GM19025 (cell line): Measurements from ENCODE around the gene CNTNAP2.
"Not testable (repeated sequence)": the region's sequence is repeated elsewhere in the genome, so short reads cannot be mapped to it uniquely, and the experiment has no call there.

Experiments used
- ATAC-seq: cut with Tn5 transposase; IDR thresholded peaks from one replicate; pipeline ENCODE4 v1.9.1; 2021; ENCODE audit warnings: mild to moderate bottlenecking, low read depth, moderate library complexity; ENCODE audit not compliant: unreplicated experiment

Gene CNTNAP2

GRCh38 chr7:146146831-146147486 lies 30.4 kb downstream of the CNTNAP2 start:
- ATAC-seq = no peak

DNA sequence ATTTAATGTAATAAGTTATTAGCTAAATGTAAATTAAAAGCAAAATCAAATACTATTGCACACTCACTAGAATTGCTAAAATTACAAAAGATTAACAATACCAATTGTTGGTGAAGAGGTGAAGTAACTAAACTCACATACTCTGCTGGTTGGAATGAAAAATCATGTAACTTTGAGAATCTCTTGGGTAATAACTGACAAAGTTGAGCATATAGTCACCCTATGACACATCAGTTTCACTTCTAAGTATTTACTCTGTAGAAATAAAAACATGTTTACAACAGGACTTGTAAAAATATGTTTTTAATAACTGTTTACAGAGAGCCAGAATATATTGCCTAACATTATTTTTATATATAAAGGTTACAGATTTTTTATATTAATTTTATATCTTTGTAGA lies 33.6 kb downstream of the CNTNAP2 start:
- no peak for ATAC-seq

DNA sequence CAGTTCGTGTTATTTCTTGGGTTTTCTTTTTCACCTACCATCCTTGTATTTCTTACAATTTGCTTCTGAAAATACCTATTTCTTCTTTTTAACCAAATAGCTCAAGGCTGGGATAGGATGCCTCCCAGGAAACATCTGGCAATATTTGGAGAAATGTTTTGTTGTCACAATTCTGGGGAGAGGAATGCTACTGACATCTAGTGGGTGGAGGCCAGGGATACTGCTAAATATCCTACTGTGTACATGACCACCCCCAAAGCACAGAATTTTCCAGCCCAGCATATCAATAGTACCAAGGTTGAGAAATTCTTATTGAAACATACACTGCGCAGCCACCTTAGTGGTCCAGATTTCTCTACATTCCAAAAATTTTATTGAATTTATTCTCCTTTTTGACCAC lies 55.5 kb downstream of the CNTNAP2 start:
- no peak for ATAC-seq

DNA sequence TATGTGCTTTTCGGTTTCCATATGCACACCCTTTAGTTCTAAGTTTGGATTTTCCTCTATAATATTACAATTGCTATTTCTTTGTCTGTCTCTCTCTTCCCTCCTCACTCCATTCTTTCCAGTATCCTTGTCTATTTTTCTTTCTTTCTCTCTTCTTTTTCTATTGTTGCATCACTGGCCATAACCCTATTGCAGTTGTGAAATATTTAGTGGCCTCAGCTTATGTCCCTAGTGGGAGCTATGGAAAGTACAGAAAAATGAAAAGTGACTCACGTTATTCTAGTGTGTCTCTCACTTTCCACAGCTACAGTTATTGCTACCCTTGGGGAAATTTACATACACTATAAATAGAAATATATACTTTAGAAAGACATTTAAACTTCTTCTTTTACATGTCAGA lies 59.1 kb downstream of the CNTNAP2 start:
- no peak for ATAC-seq

DNA sequence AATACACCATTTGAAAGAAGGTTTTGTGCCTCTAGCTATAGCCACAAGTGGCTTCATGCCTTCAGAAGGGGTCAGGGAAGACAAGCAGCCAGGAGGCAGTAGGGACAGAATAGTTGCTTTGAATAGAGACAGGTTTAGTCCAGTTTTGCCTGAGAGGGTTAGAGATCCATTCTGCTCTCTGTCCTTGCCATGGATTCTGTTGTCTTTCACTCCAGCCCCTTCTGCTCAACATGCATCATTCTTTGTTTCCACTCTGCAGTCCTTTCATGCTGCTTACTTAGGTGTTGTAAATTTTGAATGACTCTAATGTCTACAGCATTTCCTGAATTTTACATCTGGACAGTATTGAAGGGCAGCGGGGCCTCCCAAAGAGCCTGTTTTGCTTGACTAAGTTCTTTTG lies 60.3 kb downstream of the CNTNAP2 start:
- no peak for ATAC-seq

- ATAC-seq = no peak
Measured at GRCh38 chr7:146177301-146177700, 60.7 kb downstream of the CNTNAP2 start.

DNA sequence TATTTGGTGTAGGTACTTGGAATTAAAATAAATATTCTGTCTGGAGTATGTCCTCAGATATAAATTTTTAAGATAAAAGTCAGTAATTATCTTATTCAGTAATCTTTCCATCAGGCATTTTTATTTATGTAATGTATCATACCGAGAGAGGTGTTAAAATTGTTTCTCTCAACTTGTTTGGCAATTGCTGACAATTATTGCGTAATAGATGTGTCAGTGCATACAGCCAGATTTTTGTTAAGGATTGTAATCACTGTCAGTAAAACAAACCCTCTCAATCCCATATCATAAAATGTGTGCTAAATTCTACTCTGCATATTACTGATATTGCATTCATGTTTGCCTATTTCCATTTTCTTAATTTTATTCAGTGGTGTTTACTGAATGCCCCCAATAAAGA lies 69.2 kb downstream of the CNTNAP2 start:
- no peak for ATAC-seq

- not testable (repeated sequence) for ATAC-seq
Measured at GRCh38 chr7:146191428-146191827, 74.8 kb downstream of the CNTNAP2 start.

DNA sequence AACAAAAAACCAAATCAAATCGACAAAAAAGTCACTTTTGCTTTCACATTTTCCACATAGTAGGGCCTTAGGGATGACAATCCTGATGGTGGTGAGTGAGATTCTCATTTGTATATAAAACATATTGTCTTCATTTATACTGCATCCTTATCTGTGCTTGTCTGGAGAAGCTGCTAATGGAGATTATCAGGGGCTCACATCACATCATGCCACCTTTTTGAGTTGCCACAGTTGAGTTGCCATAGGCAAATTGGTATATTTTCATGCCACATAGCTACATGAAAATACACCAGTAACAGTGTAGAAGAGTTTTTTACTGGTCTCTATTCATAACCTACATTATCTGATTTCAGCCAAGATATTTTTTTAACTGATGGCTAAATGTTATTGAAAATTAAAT lies 85.3 kb downstream of the CNTNAP2 start:
- ATAC-seq = no peak

GRCh38 chr7:146206270-146206669 lies 89.7 kb downstream of the CNTNAP2 start:
- no peak for ATAC-seq

DNA sequence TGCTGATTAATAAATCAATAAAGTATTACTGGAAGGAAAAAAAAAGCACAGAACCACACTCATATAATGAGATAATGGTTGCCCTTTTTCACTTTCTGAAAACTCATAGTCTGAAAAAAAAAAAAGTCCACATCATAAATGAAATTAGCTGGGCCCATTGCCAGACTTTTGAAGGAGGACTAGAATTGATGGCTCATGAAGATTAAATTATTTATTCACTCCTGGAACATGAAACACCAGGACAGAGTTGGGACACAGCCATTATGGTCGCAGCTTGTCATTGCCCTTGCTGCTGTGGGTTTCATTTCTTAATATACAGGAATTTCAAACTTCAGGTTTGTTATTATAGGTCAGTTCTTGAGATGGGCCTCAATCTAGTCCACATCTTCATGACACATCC lies 91.9 kb downstream of the CNTNAP2 start:
- ATAC-seq = no peak

DNA sequence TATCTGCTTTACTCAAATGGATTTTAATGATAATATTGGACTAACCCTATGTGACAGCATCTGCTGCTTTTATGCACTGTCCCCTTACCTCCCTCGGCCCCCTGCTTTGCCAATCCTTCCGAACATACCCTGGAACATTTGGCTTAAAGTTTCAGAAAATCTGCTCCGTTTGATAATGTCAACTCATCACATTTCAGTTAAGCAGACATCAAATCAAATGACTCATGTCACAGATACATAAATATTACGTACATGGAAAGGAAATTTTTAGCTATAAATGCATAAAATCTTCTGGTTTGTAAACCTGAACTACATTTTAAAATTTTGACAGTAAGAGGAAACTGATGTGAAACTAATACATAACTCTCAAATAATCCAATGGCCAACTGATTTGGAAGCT lies 98.2 kb downstream of the CNTNAP2 start:
- ATAC-seq = no peak

DNA sequence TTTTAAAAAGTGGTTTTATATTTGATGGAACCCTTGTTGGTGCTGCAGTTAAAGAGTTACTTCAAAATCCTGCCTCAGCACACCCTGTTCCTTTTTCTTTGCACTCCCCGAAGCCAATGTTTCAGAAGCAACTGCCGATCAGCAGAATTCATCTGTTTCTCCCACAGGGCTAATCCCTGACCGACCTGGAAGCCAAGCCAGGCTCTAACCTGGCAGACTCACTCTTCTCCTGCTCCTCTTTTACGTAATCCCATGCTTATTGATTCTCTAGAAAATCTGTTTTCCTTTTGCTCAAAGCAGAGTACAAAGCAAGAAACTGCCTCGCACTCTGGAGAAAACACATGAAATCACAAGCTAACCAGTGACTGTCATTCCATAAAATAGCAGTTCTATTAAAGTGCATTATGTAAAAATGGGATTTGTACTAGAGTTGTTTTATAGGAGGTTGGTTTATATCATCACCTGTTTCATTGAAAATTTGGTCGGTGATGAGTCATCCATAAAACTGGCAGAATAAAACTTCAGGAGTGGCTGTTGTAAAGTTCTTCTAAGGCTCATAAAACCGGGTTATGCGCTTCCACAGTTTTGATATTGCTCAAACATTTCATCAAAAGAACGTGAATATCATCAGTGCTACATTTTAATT lies 99.9 kb downstream of the CNTNAP2 start:
- ATAC-seq = no peak

DNA sequence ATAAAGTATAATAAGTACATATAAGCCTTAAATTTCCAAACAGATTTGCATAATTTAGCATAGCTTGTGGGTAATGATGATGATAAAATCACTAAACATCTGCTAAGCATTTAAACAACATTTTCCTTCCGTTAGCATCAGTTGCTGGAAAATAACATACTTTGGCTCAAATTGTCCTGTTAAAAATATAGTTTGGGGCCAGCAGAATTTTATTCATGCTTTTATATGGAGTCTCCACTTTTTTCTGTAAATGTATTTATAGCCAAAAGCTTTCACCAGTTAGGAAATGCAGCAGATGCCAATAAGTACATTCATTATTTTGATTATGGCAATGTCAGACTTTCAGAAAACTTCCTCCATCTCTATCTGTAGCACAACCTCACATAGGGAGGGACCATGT lies 107.2 kb downstream of the CNTNAP2 start:
- ATAC-seq = no peak

DNA sequence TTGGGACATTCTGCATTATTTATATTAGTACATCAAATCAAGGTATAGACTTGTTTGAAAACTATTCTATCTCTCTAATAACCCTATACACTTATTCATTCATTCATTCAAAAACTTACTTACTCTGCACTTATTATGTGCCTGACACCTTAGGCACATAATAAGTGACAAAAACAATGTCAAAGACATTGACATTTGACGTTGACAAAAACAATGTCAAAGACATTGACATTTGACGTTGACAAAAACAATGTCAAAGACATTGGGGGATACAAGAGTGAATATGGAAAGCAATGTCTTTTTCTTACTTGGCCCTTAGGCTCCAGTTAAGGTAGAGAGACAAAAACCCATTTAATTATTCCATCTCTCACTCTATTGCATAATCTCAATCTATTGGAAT lies 116.0 kb downstream of the CNTNAP2 start:
- no peak for ATAC-seq

- no peak for ATAC-seq
Measured at GRCh38 chr7:146235195-146235594, 118.6 kb downstream of the CNTNAP2 start.

GRCh38 chr7:146242661-146243060 lies 126.1 kb downstream of the CNTNAP2 start:
- no peak for ATAC-seq

DNA sequence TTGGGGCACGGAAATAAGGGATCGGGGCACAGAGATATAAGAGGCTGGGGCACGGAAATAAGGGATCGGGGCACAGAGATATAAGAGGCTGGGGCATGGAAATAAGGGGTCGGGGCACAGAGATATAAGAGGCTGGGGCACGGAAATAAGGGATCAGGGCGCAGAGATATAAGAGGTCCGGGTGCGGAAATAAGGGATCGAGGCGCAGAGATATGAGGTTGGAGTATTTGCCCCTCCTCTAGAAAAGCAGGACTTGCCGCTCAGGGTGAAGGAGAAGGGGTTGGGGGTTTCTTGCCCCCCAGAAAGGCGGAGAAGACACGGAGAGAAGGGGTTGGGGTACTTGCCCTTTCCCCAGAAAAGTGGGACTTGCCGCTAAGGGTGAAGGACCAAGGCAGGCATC lies 131.4 kb downstream of the CNTNAP2 start:
- not testable (repeated sequence) for ATAC-seq

- ATAC-seq = not testable (repeated sequence)
Measured at GRCh38 chr7:146248744-146249143, 132.1 kb downstream of the CNTNAP2 start.

DNA sequence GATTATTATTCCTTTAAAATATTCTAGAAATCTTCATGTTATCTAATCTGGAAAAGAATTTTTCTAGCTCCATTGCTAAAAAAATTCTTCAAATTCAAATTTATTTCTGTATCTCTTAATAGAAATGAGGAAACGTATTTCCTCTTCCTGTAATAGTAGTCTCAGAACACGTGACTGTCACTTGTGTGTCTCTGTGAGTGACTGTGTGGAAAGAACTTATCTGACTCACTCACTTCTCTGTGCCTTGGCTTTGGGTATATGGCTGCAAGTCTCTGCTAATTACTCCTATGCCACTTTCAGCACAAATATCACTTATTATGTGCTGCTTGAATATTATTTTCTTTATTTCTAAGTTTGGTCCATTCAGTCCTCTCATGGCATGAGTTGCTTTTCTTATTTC lies 132.7 kb downstream of the CNTNAP2 start:
- ATAC-seq = no peak

GRCh38 chr7:146255609-146256008 lies 139.0 kb downstream of the CNTNAP2 start:
- ATAC-seq = no peak

DNA sequence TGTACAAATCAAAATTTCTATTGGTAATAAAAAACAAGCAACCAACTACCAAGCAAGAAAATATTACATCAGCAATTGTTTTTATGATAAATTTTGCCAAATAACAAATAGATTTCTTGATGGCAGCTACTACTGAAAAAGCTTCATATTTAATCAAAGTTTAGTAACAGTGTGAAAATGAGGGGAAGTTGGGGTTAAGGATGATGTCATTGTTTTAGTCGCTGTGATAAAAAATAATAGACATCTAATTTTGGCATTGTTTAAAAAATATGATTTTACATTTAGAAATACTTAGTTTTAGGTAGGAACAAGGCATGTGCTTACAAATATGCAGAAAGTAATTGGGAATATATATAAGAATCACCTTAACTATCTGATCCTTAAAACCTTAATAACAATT lies 145.9 kb downstream of the CNTNAP2 start:
- ATAC-seq = no peak
